Common myeloid progenitor, CD34-positive (primary cell): Measurements from ENCODE around the gene CACNG4.

Source experiments
- CTCF ChIA-PET: fragments of 350-600 bp; sonication (Branson Sonifier 250); formaldehyde crosslinking; loops from one replicate; lab custom pipeline; 2021; ENCODE audit warnings: antibody characterized with exemption; lab: Charles Lee
- POLR2A ChIA-PET: fragments of 350-600 bp; sonication (Branson Sonifier 250); formaldehyde crosslinking; loops from one replicate; lab custom pipeline; 2021; ENCODE audit warnings: antibody characterized with exemption; lab: Charles Lee
- DNase-seq, 3 donors: peaks; one replicate each; pipeline versions ENCODE4 v3.0.0 to v3.0.0-alpha.2; 2013
- H3K27ac ChIP-seq, 2 experiments: 1 replicate in 1 of 2; 2 replicates in 1 of 2; pipeline ENCODE4 v1.7.0; 2013; ENCODE audit warnings: inconsistent platforms in 2 of 2, low read length in 2 of 2, mild to moderate bottlenecking in 2 of 2, low read depth in 1 of 2, moderate library complexity in 1 of 2; ENCODE audit not compliant: severe bottlenecking in 2 of 2, insufficient read depth in 1 of 2, poor library complexity in 1 of 2
- H3K27me3 ChIP-seq, 5 experiments: replicated peaks in 2 of 5; 1 replicate in 3 of 5; 2 replicates in 2 of 5; pipeline versions ENCODE4 v1.6.1 to v1.7.0; 2013; ENCODE audit warnings: low read length in 4 of 5, mild to moderate bottlenecking in 2 of 5, moderate library complexity in 2 of 5, inconsistent platforms in 1 of 5; ENCODE audit not compliant: insufficient read depth in 5 of 5, control insufficient read depth in 4 of 5
- H3K36me3 ChIP-seq, 4 experiments: 1 replicate in 2 of 4; 2 replicates in 2 of 4; pipeline versions ENCODE4 v1.6.1 to v1.7.0; 2013; ENCODE audit warnings: low read length in 3 of 4, control low read depth in 1 of 4, mild to moderate bottlenecking in 1 of 4; ENCODE audit not compliant: control insufficient read depth in 4 of 4, insufficient read depth in 4 of 4
- H3K4me1 ChIP-seq, 4 experiments: 1 replicate in 3 of 4; 2 replicates in 1 of 4; pipeline versions ENCODE4 v1.6.1 to v1.7.1; 2013; ENCODE audit warnings: low read length in 3 of 4, mild to moderate bottlenecking in 3 of 4, control low read depth in 1 of 4, inconsistent platforms in 1 of 4, moderate library complexity in 1 of 4; ENCODE audit not compliant: control insufficient read depth in 4 of 4, insufficient read depth in 4 of 4; ENCODE audit errors: control extremely low read depth in 1 of 4
- H3K4me3 ChIP-seq, 7 experiments: 1 replicate in 4 of 7; 2 replicates in 3 of 7; pipeline versions ENCODE4 v1.5.1 to v1.7.0; 2013; ENCODE audit warnings: mild to moderate bottlenecking in 7 of 7, low read length in 6 of 7, moderate library complexity in 6 of 7, inconsistent platforms in 2 of 7, low read depth in 2 of 7, control low read depth in 1 of 7; ENCODE audit not compliant: insufficient read depth in 4 of 7, control insufficient read depth in 1 of 7; ENCODE audit errors: extremely low read depth in 1 of 7
- H3K9me3 ChIP-seq, 5 experiments: 1 replicate in 4 of 5; 2 replicates in 1 of 5; pipeline versions ENCODE4 v1.6.1 to v1.7.1; 2013; ENCODE audit warnings: low read length in 4 of 5, mild to moderate bottlenecking in 2 of 5, inconsistent platforms in 1 of 5, low read depth in 1 of 5, moderate library complexity in 1 of 5; ENCODE audit not compliant: control insufficient read depth in 4 of 5, insufficient read depth in 2 of 5; ENCODE audit errors: control extremely low read depth in 1 of 5
- WGBS: methylation state at CpG from one replicate; pipeline ENCODE4 v1.1.5; 2013; ENCODE audit not compliant: insufficient coverage; 5-methylcytosine and 5-hydroxymethylcytosine counted together

Gene CACNG4

DNA sequence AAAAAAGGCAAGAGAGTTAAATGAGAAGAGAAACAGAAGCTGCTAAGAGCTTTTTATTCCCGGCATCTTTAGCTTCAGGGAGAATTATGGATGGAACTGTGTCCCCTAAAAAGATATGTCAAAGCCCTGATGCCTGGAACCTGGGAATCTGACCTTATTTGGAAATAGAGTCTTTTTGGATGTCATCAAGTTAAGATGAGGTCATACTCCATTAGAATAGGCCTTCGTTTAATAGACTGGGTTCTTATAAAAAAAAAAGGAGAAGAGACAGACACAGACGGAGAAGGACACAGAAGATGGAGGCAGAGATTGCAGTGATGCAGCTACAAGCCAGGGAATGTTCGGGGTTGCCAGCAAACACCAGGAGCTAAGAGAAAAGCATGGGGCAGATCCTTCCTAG, 24.6 kb downstream of the CACNG4 start:
- Histone ChIP-seq H3K36me3 (no peaks in the 10 kb centered on the region), H3K9me3 (no peaks in the 10 kb centered on the region), H3K4me3 (no peak overlapping the region), H3K4me1 (no peaks in the 10 kb centered on the region), H3K27ac (no peak overlapping the region), H3K27me3 (peaks cover 0 to 34% (median 5%) of the 10 kb centered on the region in 5 experiments)
- POLR2A ChIA-PET: no interaction called here
- CTCF ChIA-PET: interaction anchor here (0.6 kb wide), 1 partner anchor 12 kb away, joined by 3 read pairs; no protein-coding TSS in a partner anchor
- DNase-seq: no peak
- 100% methylated on average over 1 of the region's 4 CpGs for WGBS

DNA sequence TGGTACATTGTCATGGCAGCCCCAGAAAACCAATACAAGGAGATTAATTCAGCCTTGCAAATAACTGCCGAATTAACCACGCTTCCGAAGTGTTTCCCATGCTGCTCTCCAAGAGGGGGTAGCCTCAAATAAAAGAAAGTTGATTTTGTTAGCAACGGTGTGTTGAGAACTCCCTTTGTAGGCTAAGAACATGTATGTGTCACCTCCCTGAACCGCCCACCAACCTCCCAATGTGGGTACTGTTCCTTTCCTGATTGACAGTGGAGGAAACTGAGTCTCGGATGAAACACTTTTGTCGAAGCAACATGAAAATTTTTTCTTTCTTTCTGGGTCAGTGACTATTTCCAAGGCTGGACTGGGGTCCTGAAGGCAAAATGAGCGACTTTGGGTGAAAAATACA, 25.1 kb downstream of the CACNG4 start:
- POLR2A ChIA-PET: no interaction called here
- peaks cover 0 to 30% (median 5%) of the 10 kb centered on the region in 5 experiments for H3K27me3 ChIP-seq

DNA sequence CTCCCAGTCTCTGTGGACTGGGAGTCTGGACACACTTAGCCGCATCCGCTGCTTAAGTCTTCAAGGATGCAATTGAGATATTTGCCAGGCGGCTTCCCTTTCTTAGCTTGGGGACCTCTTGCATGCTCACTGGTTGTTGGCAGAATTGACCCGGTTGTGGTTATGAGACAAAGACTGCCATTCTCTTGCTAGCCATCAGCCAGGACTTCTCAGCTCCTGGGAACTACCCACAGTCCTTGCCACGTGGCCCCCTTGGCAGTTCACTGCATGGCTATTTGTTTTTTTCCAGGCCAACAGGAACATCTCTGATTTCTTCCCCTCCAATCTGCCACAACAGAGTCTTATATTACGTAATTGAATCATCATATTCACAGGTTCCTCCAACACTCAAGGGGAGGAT, 25.5 kb downstream of the CACNG4 start:
- Histone ChIP-seq H3K4me1 (no peaks in the 10 kb centered on the region), H3K27me3 (peaks cover 0 to 26% (median 5%) of the 10 kb centered on the region in 5 experiments), H3K27ac (no peak overlapping the region), H3K9me3 (no peaks in the 10 kb centered on the region), H3K4me3 (no peak overlapping the region), H3K36me3 (no peaks in the 10 kb centered on the region)
- ChIA-PET CTCF (no interaction called here), POLR2A (no interaction called here)
- DNase-seq: no peak
- 100% methylated on average over 4 of the region's 6 CpGs for WGBS

More for the DNA sequence above, 25.1 kb downstream of the CACNG4 start:
- WGBS: 95% methylated on average over 4 of the region's 8 CpGs
- Histone ChIP-seq H3K36me3 (no peaks in the 10 kb centered on the region), H3K27ac (no peak overlapping the region), H3K4me1 (no peaks in the 10 kb centered on the region), H3K4me3 (no peak overlapping the region), H3K9me3 (no peaks in the 10 kb centered on the region)
- DNase-seq: no peak
- CTCF ChIA-PET: interaction anchor here (0.6 kb wide), 1 partner anchor 12 kb away, joined by 3 read pairs; no protein-coding TSS in a partner anchor

DNA sequence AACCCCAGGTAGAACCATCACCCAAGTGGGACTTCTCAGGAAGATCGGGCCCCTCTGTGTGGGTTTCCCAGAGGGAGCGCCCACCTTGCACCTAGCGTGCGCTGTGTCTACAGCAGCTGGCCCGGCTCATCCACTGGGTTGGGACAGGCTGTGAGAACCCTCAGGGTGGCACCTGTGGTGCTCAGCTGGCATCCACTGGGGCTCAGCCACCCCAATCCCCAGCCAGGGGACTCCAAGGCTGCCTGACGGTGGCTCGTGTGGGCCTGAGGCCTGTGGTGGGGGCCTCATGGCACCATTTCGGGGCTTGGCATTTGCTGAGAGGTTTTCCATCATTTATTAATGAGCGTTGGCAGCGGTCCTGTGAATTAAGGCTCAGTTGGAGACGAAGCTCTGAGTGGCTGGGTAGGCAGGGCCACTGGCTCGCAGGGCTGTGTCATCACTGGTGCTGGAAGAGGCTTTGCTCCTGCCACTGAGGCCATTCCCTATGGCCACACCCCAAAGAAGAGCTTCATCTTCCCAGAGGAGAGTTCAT, 28.5 kb downstream of the CACNG4 start:
- Histone ChIP-seq H3K4me3 (no peak overlapping the region), H3K36me3 (no peaks in the 10 kb centered on the region), H3K4me1 (no peaks in the 10 kb centered on the region), H3K27ac (no peak overlapping the region), H3K27me3 (peaks cover 0 to 8% (median 2%) of the 10 kb centered on the region in 5 experiments), H3K9me3 (no peaks in the 10 kb centered on the region)
- 100% methylated on average over 11 of the region's 12 CpGs for WGBS
- CTCF ChIA-PET: no interaction called here
- DNase-seq: no peak
- POLR2A ChIA-PET: no interaction called here

DNA sequence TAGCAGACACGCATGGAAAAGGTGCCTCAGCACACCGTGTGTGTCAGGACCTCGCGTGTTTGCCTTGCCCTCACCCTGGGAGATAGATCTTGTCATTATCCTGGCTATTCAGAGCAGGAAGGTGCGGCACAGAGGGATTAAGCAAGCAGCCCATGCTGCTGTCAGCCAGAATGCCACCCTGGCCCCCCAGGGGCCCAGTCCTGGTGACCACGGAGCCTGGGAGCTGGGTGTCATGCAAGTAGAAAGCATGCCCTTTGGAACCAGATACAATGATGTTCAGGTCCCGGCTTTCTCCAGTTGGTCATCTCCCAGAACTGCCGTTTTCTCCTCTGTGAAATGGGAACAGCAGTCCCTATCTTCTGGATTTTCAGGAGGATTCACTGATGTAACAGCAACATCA, 29.9 kb downstream of the CACNG4 start:
- Histone ChIP-seq H3K4me1 (no peaks in the 10 kb centered on the region), H3K9me3 (no peaks in the 10 kb centered on the region), H3K4me3 (no peak overlapping the region), H3K36me3 (no peaks in the 10 kb centered on the region), H3K27ac (no peak overlapping the region), H3K27me3 (peaks cover 0 to 2% (median 0%) of the 10 kb centered on the region in 5 experiments)
- 97% methylated on average over 8 of the region's 8 CpGs for WGBS
- ChIA-PET CTCF (no interaction called here), POLR2A (no interaction called here)
- no peak for DNase-seq

DNA sequence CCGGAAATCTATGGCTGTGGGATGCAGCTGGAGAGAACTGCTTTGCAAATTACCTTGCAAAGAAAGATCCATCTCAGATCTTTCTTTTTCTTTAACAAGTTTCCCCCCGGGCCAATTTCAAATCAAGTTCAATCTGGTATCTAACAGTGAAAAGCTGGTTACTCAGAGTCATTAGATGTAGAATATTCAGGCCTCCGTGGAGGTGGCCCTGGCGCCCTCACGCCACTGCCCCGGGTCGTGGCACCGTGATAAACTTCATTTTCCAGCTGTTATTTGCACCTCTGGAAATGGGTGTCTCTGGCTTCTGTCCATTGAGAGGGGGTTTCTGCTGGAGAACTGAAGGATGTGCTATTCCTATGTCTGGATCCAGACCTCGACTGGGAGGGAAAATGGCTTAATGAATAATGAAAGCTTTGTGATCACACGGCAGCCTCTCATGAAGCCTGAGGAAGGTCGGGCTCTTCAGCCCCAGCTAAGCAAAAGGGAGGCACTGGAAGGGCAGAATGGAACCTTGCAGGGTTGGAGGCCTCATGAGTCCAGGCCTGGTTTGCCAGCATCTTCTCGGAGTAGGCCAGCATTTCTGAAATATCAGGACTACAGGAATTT, 30.5 kb downstream of the CACNG4 start:
- Histone ChIP-seq H3K36me3 (no peaks in the 10 kb centered on the region), H3K27me3 (peaks cover 0 to 2% (median 0%) of the 10 kb centered on the region in 5 experiments), H3K4me1 (no peaks in the 10 kb centered on the region), H3K4me3 (no peak overlapping the region), H3K9me3 (no peaks in the 10 kb centered on the region), H3K27ac (no peak overlapping the region)
- ChIA-PET CTCF (no interaction called here), POLR2A (no interaction called here)
- no peak for DNase-seq
- WGBS: 95% methylated on average over 10 of the region's 12 CpGs

DNA sequence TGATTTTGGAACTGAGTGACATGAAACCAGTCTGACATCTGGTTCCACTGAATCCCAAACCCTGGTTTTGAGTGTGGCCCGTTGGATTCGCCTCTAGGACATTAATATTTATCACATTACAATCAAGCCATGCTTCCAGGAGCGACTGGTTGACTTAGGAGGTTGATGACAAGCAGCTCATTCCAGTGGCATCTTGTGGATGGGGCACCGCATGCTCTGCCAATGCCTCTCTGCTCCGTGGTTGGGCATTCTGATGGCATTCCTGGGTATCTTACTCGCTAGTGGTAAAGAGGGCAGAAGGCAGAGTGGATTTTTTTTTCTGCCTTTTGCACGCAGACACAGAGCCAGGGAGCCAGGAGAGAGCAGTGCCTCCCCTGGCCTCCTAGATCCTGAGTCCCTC, 31.4 kb downstream of the CACNG4 start:
- no peaks in the 10 kb centered on the region for H3K36me3 ChIP-seq
- no peak overlapping the region for H3K27ac ChIP-seq
- POLR2A ChIA-PET: no interaction called here
- no peak overlapping the region for H3K4me3 ChIP-seq
- no peaks in the 10 kb centered on the region for H3K4me1 ChIP-seq
- WGBS: 100% methylated on average over 4 of the region's 7 CpGs
- DNase-seq: no peak
- H3K9me3 ChIP-seq: peaks cover 0 to 4% (median 0%) of the 10 kb centered on the region in 5 experiments
- H3K27me3 ChIP-seq: peaks cover 0 to 2% (median 0%) of the 10 kb centered on the region in 5 experiments
- CTCF ChIA-PET: no interaction called here
